Measurements from ENCODE around the gene CALML3. TPM values are rescaled to one million over a fixed set of nuclear protein-coding genes. Genes with fewer than 3 reads are reported as not detected.

The CALML3 gene
- total RNA-seq, 2 donors from 2014 or later: not detected

DNA sequence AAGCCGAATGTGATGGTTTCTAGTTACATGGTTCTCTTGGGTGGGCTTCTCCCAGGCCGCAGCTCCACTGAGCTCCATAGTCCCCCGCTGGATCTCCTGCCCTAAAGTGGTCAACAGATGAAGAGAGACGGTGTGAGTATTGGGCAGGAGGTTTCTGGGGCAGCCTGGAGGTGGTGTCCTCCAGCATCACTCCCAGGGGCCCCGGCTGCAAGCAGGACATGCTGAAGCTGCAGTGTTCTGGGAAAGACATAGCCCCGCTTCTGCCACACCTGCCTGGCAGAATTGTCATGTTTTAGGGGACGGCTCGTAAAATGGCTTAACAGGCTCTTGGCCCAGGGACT is 40.4 kb downstream of the CALML3 start:
- DNase-seq (no peak), ATAC-seq (replicated peaks in 1 of 2) (no peak)
- peaks cover 0 to 4% of the 10 kb centered on the region in 2 donors for H3K9me3 Mint-ChIP-seq
- peaks cover 16% of the 10 kb centered on the region for H3K27me3 Mint-ChIP-seq (ENCODE audit: low read depth)
- no peak overlapping the region for H3K27ac Mint-ChIP-seq
- peaks cover 51% of the 10 kb centered on the region for H3K4me1 Mint-ChIP-seq (ENCODE audit: low read depth)
- no peaks in the 10 kb centered on the region for H3K36me3 Mint-ChIP-seq (ENCODE audit: insufficient read depth in 2 of 2)
- H3K4me3 Mint-ChIP-seq: peak overlapping the region; percentile 60 to 71

DNA sequence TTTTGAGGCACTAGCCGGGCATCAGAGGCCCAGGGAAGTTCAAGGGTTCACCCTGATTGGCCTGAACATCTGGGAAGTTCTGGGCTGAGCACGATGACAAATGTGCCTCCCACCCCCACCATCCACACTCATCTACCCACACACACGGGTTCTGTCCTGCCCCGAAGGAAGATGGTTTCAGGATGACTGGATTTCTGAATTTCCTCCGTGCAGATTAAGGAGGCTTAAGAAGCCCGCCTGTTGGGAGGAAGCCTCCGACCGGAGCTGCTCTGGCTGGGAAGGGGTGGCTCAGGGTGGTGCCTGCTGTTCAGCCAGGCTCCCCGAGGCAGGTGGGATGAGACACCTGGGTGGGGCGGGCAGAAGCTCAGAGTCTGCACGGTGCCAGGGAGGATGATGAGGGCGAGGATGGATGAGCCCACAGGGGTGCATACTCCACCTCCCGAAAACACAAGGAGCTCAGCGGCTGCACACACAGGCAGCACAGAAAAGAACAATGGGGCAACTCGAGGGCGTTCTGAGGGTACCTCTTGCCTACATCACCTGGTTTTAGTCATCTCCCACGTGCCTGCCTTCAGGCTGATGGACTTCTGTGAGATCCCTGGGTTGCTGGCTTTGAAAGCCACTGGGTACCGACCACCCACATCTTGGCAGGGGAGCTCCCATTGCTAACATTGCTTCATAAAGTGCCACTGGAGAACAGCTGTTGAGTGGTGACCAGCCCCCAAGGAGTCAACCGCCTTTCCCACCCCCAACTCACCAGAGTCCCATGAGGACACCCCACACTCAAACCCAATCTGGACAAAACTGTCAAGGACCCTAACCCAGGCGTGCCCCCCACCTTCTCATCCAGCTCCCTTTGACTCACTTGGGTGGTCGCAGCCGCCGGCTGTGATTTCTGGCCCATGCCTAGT is 41.2 kb downstream of the CALML3 start:
- Mint-ChIP-seq H3K27ac (no peak overlapping the region), H3K4me1 (ENCODE audit: low read depth) (peaks cover 44% of the 10 kb centered on the region), H3K9me3 (peaks cover 0 to 4% of the 10 kb centered on the region in 2 donors), H3K36me3 (ENCODE audit: insufficient read depth in 2 of 2) (no peaks in the 10 kb centered on the region), H3K4me3 (peak overlapping the region in 1 of 2 donors; percentile 29), H3K27me3 (ENCODE audit: low read depth) (peaks cover 16% of the 10 kb centered on the region)
- DNase-seq (no peak), ATAC-seq (replicated peaks in 1 of 2) (peak in 1 of 2 donors; percentile 8)

DNA sequence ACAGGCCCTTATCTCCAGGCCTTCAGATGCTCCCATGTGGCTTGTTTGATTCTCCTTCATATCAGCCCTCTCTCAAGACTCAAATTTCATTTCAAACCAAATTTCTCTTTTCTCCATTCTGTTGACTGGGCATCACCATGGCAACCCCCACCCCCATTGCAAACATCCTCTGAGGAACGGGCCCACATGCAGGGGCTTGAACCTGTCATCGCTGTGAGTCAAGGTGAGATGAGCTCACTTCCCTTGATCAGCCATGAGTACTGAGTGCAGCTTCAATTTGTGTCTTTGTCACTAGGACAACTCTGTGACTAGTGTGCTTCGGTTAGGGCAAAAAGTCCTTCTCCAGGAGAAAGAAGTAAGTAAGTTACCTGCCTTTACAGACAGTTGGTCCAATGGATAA is 41.9 kb downstream of the CALML3 start:
- Mint-ChIP-seq H3K27me3 (ENCODE audit: low read depth) (peaks cover 16% of the 10 kb centered on the region), H3K36me3 (ENCODE audit: insufficient read depth in 2 of 2) (no peaks in the 10 kb centered on the region), H3K9me3 (peaks cover 0 to 4% of the 10 kb centered on the region in 2 donors), H3K4me1 (ENCODE audit: low read depth) (peaks cover 44% of the 10 kb centered on the region), H3K4me3 (peak overlapping the region in 1 of 2 donors; percentile 21), H3K27ac (no peak overlapping the region)
- peak; percentile 75 to 77 for ATAC-seq (replicated peaks in 1 of 2)
- DNase-seq: peak; percentile 51 to 68

DNA sequence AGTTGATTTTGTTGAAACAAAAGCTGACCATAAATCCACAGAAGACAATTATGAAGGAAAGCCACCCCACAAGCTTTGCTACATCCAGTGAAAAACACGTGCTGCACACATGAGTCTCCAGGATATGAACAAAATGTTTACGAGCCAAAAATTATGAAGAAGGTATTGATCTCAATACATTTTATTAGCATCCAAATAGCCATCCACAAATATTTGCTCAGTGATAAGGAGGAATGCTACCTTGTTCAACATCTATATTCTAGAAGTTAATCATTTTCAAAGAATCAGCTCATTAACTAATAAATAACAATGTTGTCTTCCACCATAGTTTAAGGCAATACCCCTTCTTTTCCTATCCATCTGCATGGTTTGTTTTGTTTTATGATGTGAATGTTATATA is 42.7 kb downstream of the CALML3 start:
- Mint-ChIP-seq H3K27ac (no peak overlapping the region), H3K9me3 (peaks cover 0 to 4% of the 10 kb centered on the region in 2 donors), H3K4me3 (no peak overlapping the region), H3K36me3 (ENCODE audit: insufficient read depth in 2 of 2) (no peaks in the 10 kb centered on the region), H3K27me3 (ENCODE audit: low read depth) (peaks cover 13% of the 10 kb centered on the region), H3K4me1 (ENCODE audit: low read depth) (peaks cover 41% of the 10 kb centered on the region)
- no peak for ATAC-seq (replicated peaks in 1 of 2)
- DNase-seq: no peak

DNA sequence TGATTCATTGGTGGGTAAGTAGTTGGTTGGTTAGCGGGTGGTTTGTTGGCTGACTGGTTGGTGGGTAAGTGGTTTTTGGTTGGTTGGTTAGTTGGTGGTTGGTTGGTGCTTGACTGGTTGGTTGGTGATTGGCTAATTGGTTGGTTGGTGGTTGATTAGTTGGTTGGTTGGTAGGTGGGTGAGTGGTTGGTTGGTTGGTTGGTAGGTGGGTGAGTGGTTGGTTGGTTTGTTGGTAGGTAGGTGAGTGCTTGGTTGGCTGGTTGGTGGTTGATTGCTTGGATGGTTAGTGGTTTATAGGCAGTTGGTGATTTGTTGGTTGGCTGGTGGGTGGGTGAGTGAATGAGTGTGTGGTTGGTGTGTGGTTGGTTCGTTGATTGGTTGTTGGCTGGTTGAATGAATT is 44.2 kb downstream of the CALML3 start:
- H3K4me1 Mint-ChIP-seq (ENCODE audit: low read depth): peaks cover 31% of the 10 kb centered on the region
- ATAC-seq (replicated peaks in 1 of 2) (no peak), DNase-seq (no peak)
- no peak overlapping the region for H3K4me3 Mint-ChIP-seq
- no peak overlapping the region for H3K27ac Mint-ChIP-seq
- H3K9me3 Mint-ChIP-seq: peaks cover 0 to 4% of the 10 kb centered on the region in 2 donors
- H3K27me3 Mint-ChIP-seq (ENCODE audit: low read depth): peaks cover 9% of the 10 kb centered on the region
- H3K36me3 Mint-ChIP-seq (ENCODE audit: insufficient read depth in 2 of 2): no peaks in the 10 kb centered on the region

DNA sequence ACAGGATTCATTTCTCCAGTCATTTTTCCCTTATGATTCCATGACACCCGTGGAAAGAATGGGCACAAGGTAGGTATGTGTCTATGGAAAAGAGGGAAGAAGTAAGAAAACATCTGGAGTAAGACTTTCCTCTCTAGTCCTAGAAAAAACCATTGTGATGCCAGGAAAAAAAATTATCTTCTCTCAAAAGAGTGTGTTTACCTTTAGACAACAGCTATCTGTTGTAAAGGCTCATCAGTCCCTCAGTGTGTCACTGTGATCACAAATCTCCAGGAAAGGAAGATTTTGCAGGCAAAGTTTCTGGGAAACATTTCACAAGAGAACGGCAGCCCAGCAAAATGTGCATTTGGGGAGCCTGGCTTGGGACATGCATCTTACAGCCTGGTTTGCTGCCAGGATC is 44.8 kb downstream of the CALML3 start:
- no peak for ATAC-seq (replicated peaks in 1 of 2)
- H3K4me3 Mint-ChIP-seq: no peak overlapping the region
- H3K27me3 Mint-ChIP-seq (ENCODE audit: low read depth): peaks cover 4% of the 10 kb centered on the region
- peaks cover 25% of the 10 kb centered on the region for H3K4me1 Mint-ChIP-seq (ENCODE audit: low read depth)
- peaks cover 0 to 4% of the 10 kb centered on the region in 2 donors for H3K9me3 Mint-ChIP-seq
- H3K27ac Mint-ChIP-seq: no peak overlapping the region
- DNase-seq: no peak
- H3K36me3 Mint-ChIP-seq (ENCODE audit: insufficient read depth in 2 of 2): no peaks in the 10 kb centered on the region

DNA sequence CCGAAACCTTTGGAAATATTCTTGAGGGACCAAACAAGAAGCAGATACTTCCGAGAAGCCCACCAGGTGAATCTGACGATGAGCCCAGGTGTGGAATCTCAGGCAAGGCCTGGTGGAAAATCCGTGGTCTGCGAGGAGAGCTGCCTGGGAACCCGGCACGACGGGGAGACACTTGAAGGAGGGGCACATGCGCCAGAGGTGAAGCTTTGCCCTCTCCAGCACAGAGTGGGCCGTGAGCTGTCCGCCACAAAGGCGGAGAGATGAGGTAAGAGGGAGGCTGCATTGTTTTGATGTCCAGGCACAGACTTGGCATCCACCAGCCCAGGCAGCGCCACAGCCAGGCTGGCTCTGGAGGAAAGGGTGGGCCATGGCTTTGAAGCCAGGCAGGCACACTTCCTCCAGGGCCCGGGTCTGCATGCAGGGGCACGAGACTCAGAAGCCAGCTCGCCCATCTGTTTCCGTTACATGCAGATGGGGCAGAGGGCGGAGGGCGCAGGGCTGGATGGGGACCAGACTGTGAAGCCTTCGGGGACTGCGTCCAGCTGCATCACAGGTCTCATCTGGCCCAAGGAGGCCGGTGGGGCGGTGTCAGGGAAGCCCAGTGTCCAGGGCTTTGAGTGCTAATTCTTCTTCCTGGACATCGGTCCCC is 45.4 kb downstream of the CALML3 start:
- DNase-seq (no peak), ATAC-seq (replicated peaks in 1 of 2) (no peak)
- H3K4me1 Mint-ChIP-seq (ENCODE audit: low read depth): peaks cover 19% of the 10 kb centered on the region
- H3K4me3 Mint-ChIP-seq: no peak overlapping the region
- H3K36me3 Mint-ChIP-seq (ENCODE audit: insufficient read depth in 2 of 2): no peaks in the 10 kb centered on the region
- no peak overlapping the region for H3K27ac Mint-ChIP-seq
- no peaks in the 10 kb centered on the region for H3K27me3 Mint-ChIP-seq (ENCODE audit: low read depth)
- peaks cover 0 to 4% of the 10 kb centered on the region in 2 donors for H3K9me3 Mint-ChIP-seq

DNA sequence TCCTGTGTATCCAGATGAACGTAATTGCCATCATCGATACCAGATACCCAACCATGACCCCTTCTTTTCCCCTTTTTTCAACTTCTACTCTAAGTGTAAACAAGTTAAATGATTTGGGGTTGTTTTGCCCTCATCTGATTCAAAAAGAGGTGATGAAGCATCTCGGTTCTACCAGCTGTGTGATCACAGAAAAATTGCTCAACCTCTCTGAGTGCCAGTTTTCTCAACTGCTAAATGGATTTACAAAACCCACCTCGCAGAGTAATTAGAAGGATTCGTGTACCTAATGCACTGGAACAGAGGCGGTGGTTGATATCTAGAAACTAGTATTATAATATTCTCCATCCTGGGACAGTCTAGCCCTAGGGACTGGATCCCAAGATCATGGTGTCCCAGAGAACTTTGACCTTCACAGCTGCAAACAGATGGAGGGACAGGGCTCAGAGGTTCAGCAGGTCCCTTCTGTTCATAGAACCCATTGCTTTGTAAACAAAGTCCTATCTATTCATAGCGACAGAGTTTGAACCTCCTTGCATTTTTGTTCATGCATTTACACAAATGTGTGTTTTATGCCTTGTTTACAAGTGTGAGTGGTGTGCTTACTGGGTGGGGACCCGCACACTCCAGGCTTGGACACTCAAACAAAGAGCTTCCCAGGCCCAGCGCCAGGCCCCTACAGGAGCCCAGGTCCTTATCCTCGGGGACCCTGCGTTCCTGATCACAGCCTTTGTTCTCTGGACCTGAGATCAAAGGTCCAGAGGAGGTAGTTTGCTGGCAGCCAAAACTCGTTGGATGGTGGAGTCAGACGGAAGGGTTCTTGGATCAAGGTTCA is 46.4 kb downstream of the CALML3 start:
- Mint-ChIP-seq H3K4me3 (no peak overlapping the region), H3K27ac (no peak overlapping the region), H3K4me1 (ENCODE audit: low read depth) (peaks cover 9% of the 10 kb centered on the region), H3K27me3 (ENCODE audit: low read depth) (no peaks in the 10 kb centered on the region), H3K9me3 (peaks cover 0 to 4% of the 10 kb centered on the region in 2 donors), H3K36me3 (ENCODE audit: insufficient read depth in 2 of 2) (no peaks in the 10 kb centered on the region)
- no peak for ATAC-seq (replicated peaks in 1 of 2)
- no peak for DNase-seq

DNA sequence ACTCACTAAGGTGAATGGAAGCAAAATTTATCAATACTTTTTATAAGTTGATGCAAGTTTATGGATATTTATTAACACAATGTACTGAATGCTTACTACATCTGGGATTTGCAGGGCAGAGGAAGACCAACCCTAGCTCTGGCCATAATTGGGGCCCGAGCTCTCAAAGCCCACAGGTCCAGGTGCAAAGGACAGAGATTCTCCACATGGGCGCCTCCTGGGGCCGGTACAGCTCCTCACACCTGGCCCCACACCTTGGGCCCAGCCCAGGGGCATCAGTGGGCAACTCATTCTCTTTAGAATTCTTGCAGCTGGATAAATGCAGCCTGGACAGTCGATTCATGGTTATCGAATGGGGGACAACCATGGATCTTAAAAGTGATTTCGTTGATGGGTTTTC is 47.1 kb downstream of the CALML3 start:
- no peak for ATAC-seq (replicated peaks in 1 of 2)
- Mint-ChIP-seq H3K27ac (no peak overlapping the region), H3K4me3 (no peak overlapping the region), H3K27me3 (ENCODE audit: low read depth) (no peaks in the 10 kb centered on the region), H3K36me3 (ENCODE audit: insufficient read depth in 2 of 2) (no peaks in the 10 kb centered on the region), H3K4me1 (ENCODE audit: low read depth) (peaks cover 2% of the 10 kb centered on the region), H3K9me3 (peaks cover 0 to 4% of the 10 kb centered on the region in 2 donors)
- DNase-seq: no peak

DNA sequence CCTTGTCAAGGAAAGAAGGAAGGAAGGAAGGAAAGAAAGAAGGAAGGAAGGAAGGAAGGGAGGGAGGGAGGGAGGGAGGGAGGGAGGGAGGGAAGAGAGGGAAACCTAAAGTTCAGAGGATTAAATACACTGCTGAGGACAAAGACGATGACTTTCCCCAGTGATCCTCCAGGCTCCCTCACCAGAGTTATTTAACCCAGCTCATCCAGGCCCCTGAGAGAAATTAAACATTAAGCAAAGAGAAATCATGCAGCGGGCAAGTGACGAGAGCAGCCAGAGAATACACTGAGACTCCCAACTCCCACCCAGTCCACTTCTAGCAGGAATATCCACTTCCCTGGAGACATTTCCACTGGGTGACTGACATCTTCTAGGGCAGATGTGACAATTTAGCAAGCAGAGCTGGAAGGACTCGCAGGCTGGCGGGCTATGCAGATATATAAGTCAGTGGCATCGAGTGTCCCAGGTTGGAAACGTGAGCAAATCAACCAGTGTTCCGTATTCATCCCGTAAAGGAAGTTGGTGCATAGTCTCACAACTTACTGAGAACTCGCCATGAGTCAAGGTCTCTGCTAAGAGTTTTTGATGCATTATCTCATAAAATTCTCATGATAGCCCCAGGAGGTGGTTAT is 48.7 kb downstream of the CALML3 start:
- DNase-seq (no peak), ATAC-seq (replicated peaks in 1 of 2) (no peak)
- H3K4me1 Mint-ChIP-seq (ENCODE audit: low read depth): no peaks in the 10 kb centered on the region
- no peaks in the 10 kb centered on the region for H3K36me3 Mint-ChIP-seq (ENCODE audit: insufficient read depth in 2 of 2)
- H3K4me3 Mint-ChIP-seq: no peak overlapping the region
- H3K9me3 Mint-ChIP-seq: peaks cover 0 to 4% of the 10 kb centered on the region in 2 donors
- no peaks in the 10 kb centered on the region for H3K27me3 Mint-ChIP-seq (ENCODE audit: low read depth)
- no peak overlapping the region for H3K27ac Mint-ChIP-seq

DNA sequence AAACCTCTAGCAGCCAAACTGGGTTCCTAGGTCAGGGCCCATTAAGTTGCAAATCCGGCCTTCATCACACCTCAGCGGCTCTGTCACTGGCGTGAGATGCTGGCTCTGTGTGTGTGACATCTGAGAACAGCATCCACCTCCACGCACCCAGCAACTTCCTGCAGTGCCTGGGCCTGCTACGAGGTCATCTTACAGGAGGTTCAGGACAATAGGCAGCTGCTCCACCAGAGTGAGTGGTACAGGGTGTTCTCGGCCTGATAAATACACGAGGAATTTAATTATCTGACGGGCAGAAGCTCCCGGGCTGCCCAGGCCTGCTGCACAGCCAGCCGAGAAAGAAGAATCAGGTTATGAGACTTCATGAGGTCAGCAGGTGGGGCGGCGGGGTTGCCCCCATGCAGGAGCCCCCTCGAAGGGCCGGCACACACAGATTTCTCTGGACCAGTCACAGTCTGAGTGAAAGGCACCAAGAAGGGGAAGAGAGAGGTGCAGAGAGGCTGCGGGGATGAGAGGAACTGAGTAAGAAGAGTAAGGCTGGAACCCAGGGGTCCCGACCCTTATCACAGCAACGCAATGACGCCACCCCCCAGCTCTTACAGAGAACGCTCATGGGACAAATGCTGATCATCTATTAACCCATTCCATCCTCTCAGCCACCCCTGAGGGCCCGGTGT is 49.3 kb downstream of the CALML3 start:
- H3K27me3 Mint-ChIP-seq (ENCODE audit: low read depth): no peaks in the 10 kb centered on the region
- DNase-seq: no peak

DNA sequence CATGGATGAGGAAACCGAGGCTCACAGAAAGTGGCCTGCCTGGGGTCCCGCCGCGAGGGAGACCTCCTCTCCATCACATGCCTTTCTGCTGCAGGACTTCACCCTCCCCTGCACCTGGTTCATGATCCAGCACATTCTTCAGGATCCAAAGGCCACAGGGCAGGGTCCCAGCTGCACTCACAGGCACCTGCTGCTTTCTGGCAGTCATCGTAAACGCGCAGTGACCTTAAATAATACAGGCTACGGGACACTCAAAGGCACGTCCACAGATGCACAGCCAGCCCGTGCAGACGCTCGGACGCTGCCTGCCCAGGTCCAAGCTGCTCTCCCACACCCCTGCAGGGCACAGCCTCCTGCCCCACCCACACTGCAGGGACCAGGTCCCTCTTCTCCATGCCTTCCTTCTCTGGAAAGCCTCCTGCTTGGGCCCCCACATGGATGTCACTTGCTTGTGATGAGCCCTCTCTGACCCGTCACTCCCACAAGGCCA is 49.9 kb downstream of the CALML3 start:
- Mint-ChIP-seq H3K27me3 (ENCODE audit: low read depth) (no peaks in the 10 kb centered on the region), H3K4me3 (no peak overlapping the region), H3K4me1 (ENCODE audit: low read depth) (no peaks in the 10 kb centered on the region), H3K27ac (no peak overlapping the region), H3K9me3 (no peaks in the 10 kb centered on the region), H3K36me3 (ENCODE audit: insufficient read depth in 2 of 2) (no peaks in the 10 kb centered on the region)
- no peak for DNase-seq
- no peak for ATAC-seq (replicated peaks in 1 of 2)

More for the DNA sequence above, 49.3 kb downstream of the CALML3 start:
- Mint-ChIP-seq H3K27ac (no peak overlapping the region), H3K36me3 (ENCODE audit: insufficient read depth in 2 of 2) (no peaks in the 10 kb centered on the region), H3K4me3 (no peak overlapping the region), H3K9me3 (peaks cover 0 to under 1% of the 10 kb centered on the region in 2 donors), H3K4me1 (ENCODE audit: low read depth) (no peaks in the 10 kb centered on the region)
- no peak for ATAC-seq (replicated peaks in 1 of 2)

Measured in activated T-cell treated with anti-CD3 and anti-CD28 coated beads, Interleukin-2, amount 50 U/mL, for 72 hours (primary cell).